ENCODE measurements around the gene SMG1.
"Not testable (repeated sequence)": the region's sequence is repeated elsewhere in the genome, so short reads cannot be mapped to it uniquely, and the experiment has no call there.

Gene SMG1

DNA sequence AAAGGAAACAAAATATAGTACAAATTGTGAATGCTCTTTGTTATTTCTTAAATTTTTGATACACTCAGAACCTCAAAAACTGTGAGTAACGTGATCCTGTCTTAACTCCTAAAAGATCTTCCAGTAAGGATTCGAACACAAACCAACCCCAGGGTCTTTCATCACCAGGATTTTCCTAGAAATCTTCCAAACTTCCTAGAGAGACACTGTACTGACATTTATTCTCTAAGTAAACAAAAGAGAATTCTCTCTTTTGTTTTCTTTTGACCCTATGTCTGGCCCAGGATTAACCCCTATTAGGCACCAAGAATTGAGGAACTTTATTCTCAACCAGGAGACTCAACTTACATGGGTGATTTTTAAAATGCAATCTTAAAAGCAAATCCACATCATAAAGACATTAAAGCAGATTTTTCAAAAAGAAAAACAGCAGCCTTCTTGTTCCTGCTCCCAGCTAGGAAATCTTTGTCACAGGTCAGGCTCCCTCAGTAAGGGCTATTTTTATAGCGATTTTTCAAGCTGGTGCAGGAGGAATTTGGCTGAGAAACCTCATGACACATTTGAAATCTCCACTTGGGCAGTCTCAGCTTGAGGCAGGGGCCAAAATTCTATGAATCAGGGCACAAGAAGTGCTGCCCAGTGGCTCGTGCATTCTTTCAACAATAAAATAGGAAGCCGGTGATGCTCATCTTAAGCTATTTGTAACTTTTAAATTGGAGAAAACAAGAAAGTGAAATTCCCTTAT lies 6.2 kb upstream of the SMG1 start:
- DNase-seq, result no peak

DNA sequence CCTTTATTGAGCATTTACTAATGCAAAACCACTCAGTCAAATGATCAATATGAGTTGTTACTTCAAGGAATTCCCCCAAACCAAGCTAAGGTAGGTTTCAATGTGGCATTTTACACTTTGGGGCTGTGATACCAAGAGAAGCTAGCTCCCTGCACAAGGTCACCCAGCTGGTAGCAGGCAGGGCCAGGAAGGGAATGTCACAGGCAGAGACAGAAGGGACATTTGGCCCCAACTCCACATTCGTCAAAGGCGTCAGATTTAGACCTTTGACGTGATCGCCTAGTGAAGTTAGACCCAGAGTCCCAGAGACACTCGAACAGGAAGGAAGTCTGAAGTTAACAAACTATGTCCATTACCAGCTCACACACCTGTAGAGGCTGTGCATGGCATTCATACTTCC lies 5.5 kb upstream of the SMG1 start:
- no peak for DNase-seq

DNA sequence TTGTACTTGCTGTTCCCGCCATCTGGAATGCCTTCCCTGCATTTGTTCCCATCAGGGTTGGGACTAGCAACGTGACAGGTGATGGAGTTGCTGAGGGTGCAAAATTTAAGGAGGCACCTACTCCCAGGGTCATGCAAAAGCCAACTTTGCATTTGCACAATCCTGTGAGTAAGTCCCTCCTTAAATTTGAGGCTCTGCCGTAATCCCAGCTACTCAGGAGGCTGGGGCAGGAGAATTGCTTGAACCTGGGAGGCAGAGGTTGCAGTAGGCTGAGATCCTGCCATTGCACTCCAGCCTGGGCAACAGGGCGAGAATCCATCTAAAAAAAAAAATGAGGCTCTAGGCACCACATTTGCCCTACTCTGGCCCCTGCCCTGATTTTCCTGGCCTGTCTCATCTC lies 3.9 kb upstream of the SMG1 start:
- DNase-seq, result not testable (repeated sequence)

DNA sequence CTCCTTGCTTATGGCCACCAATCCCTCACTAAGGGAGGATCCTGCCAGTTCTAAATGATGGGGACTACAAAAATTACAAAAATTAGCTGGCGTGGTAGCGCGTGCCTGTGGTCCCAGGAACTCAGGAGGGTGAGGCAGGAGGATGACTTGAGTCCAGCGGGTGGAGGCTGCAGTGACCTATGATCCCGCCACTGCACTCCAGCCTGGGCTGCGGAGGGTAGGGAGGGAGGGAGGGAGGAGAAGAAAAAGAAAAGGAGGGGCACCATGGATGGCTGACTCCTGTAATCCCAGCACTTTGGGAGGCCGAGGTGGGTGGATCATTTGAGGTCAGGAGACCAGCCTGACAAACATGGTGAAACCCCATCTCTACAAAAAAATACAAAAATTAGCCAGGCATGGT lies 1.9 kb upstream of the SMG1 start:
- not testable (repeated sequence) for DNase-seq

DNA sequence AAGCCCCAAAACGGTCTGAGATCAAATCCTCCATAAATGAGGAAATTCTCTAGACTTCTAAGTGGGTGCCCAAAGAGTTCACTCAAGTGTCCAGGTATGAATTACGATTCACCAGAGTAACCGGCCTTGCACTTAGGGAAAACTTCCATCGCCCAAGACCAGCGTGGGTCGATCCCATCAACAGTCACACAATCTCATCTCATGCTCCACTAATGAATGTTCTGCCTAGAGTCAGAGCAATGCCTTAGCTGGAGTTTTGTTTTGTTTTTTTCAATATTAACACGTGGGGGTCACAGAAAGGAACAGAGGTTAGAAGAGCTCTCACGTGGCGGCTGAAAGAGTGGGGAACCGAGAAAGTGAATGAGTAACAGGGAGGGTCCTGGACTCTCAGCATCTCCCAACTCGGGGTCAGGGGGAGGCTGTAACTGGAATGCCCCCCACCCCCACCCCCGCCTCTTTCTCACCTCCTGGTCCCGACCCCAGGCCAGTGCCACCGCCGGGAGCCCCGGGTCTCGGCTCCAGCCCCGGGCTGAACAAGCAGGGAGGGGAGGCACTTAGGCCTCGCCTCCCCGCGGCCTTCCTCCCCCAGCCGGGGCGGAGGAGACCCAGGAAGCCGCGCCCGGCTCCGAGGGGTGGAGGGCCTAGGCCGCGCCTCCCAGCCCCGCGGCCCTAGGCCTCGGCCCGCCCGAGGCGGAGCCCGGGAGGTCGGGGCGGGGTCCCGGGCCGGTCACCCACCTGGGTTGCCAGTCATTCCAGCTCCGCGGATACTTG lies 808 bp downstream of the SMG1 start:
- DNase-seq, result peak; percentile 68

DNA sequence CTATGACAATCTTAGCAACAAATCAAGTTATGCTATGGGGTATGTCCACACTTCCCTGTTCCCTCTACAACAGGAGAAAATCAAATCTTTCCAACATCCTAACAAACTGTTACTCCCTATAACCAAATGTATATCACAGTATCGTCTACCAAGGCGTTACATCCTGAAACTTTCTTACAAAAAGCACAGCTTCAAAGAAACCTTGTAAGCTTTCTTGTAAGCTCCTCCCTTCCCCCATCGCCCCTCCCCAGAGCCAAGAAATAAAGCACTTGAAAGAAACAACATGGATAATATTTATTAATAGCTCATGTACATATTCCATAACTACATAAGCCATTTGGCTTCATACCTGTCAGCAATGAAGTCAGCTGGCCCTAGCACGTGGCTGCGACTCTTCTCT lies 2.3 kb downstream of the SMG1 start:
- DNase-seq, result peak; percentile 33

DNA sequence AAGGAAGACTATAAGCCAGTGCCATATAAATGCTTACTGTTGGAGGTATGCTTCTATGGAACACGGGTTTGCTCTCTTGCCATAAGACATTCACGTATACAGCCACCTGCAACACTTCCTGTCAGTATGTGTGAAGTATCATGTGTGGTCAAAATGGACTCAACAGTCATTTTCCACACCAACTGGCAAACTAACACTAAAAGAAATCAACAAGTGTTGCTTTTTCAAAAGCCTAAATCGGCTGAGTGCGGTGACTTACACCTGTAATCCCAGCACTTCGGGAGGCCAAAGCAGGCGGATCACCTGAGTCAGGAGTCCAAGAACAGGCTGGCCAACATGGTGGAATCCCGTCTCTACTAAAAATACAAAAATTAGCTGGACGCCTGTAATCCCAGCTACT lies 3.1 kb downstream of the SMG1 start:
- peak; percentile 30 for DNase-seq

DNA sequence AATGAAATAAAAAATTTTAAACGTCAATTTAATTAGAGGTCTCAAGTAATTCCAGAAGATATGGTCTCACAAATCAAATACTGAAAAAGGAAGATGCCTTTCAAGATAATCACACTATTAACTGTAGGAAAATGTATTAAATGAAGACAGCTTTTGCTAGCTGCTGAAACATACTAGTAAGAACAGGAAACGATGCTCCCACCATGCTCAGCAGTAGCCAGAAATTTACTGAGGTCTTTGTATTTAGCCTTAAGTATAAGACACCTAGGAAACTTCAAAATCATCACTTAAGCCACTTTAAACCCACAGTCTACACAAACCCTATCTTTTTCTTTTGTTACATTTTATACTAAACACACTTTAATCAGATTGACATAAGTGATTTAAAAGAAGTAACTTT lies 16.6 kb downstream of the SMG1 start:
- DNase-seq, result not testable (repeated sequence)

DNA sequence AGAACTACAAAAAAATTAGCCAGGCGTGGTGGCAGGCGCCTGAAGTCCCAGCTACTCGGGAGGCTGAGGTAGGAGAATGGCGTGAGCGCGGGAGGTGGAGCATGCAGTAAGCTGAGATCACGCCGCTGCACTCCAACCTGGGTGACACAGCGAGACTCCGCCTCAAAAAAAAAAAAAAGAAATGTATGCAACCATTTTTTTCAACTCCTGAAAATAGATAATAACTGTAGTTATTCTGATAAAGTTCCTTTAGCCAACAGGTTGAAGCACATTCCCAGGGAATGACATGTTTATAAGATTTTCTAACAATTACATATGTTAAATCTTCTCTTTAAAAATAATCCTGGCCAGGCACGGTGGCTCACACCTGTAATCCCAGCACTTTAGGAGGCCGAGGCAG lies 17.5 kb downstream of the SMG1 start:
- not testable (repeated sequence) for DNase-seq

DNA sequence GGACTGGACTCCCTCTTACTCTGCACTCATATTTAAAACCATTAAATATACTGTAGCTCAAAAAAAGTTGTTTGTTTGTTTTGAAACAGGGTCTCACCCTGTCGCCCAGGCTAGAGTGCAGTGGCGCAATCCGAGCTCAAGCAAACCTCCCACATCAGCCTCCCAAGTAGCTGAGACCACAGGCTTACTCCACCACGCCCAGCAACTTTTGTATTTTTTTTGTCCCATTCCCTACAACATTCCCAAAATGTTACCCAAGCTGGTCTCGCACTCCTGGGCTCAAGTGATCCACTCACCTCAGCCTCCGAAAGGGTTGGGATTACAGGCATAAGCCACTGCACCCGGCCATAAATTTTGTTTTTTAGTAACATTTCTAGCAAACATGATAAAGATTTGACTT lies 23.4 kb downstream of the SMG1 start:
- DNase-seq, result not testable (repeated sequence)

DNA sequence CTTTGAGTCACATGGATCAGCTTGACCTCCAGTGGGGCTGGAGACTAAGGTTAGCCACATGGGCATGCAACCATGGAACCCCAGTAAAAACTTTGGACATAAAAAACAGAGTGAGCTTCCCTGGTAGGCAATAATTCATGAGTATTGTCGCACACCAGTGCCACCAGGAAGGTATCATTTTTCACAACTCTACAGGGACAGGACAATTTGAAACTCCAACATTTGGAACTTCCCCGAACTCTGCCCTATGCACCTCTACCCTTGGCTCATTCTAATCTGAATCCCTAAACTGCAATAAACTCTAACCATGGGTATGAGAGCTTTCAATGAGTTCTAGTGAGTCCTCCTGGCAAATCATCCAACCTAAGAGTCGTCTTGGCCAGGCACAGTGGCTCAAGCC lies 24.2 kb downstream of the SMG1 start:
- DNase-seq, result not testable (repeated sequence)

DNA sequence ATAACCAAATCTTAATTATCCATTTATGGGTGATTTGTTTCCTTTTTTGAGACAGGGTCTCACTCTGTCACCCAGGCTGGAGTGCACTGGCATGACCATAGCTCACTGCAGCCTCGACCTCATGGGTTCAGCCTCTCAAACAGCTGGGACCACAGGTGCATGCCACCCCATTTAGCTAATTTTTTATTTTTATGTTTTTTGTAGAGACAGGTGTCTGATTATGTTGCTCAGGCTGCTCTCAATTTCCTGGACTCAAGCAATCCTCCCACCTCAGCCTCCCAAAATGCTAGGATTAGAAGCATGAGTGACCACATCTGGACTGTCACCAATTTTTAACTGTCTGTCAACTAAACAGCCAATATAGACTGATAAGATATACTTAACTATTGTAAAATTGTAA lies 25.0 kb downstream of the SMG1 start:
- DNase-seq, result not testable (repeated sequence)

DNA sequence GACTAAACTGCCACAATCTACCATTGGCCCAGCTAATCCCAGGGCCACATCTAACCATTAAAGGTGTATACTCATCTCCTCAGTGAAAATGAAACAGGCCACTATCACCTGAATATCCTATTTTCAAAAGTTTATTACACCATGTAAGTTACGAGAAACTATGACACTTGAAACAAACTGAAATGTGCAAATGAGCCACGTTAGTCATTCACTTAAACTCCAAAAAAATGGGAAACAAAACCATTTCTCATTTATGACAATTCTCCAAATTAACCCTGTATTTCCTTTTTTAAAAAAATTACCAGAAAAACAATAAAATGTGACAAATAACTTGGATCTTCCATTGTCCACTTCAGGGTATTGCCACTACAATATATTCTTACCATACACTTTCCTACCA lies 41.8 kb downstream of the SMG1 start:
- DNase-seq, result not testable (repeated sequence)

DNA sequence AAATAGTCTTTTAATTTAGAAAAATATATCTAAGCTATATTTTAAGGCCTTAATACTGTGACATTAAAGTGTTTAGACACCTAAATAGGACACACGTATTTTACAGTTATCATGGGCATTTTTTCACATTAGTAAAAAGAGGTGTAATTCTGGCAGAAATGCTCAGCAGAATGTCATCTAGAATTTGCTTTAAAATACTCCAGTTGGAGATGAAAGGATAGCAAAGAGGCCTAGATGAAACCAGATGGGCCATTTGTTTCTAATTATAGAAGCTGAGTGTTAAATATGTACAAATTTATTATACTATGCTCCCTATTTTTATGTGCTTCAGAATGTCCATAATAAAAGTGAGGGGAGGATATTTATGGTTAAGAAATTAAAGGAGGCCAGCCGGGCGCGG lies 48.5 kb downstream of the SMG1 start:
- not testable (repeated sequence) for DNase-seq

DNA sequence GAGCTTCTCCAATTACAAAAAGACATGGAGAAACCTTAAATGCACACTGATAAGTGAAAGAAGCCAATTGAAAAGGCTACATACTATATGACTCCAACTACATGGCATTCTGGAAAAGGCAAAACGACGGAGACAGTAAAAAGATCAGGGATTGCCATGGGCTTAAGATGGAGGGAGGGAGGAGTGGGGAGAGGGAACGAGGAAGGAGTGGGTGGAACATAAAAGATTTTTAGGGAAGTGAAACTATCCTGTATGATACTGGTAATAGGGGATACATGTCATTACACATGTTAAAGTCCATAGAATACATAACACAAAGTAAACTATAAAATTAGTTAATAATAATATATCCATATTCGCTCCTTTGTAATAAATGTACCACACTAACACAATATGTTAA lies 48.9 kb downstream of the SMG1 start:
- DNase-seq, result not testable (repeated sequence)

DNA sequence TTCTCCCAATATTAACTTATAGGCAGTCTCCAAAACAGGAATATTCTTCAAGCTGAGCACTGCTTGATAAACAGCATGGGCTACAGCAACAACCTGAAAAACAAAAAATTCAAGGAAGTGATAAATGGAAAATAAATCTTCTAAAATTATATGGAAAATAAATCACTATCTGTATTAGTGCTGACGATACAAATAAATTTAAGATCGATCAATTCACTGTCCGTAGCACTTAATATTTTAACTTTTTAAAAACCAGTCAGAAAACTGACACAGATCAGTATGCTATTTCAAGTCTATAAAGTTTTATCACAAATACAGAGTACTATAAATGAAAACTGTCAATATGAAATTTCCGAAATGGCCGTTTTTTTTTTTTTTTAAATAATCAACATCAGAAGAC lies 49.9 kb downstream of the SMG1 start:
- not testable (repeated sequence) for DNase-seq

DNA sequence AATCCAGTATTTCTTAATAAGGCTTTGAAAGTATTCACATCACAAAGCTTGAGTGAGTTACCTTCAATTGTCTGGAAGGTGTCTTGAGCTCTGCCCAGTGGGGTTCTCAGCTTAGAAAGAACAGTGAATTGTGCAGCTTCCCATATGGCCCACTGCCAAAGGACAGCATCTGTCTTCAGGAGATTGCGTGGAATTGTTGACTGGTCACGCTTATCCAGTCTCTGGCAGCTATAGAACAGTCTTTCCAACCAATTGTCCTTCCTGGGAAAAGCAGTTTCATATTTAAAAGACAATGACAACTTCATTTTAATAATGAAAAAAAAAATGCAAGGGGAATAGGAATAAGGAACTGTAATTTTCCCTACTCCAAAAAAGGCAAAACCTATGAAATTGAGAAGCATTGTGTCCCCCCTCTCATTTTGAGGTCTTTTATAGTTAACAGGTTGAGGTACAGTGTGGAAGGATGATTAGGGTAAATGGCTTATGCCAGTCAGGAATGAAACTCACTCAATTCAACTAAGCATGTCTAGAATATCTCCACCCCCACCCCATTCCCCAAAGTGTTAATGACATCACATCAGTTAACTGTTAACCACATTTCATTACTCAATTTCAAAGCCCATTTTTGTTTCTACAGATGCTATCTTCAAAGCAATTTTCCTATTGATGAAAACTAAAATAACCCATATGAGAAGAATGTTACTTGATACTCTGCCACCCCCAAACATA lies 57.0 kb downstream of the SMG1 start:
- peak; percentile 7 for DNase-seq

DNA sequence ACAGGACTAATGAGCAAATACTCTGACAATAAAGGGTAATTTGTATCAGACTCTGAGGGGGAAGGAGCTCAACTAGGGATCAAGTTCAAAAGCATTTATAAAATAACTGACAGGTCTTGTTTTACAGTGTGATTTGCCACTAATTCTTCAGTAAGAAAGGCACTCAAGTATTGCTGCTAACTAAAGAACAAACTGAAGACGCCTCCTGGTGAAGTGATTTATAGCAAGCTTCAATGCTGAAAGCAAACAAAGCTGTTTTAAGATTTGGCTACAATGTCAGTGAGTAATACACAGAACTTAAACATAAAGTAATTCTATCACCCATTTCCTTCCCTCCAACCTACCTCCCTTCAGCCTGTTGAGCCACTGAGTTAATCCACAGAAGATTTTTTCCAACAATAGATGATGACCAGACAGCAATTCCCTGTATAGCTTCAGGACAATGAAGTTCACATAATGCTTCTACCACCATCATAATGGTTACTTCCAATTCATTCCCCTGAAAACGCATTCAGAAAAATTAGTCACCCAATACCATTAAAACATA lies 59.9 kb downstream of the SMG1 start:
- DNase-seq, result not testable (repeated sequence)

DNA sequence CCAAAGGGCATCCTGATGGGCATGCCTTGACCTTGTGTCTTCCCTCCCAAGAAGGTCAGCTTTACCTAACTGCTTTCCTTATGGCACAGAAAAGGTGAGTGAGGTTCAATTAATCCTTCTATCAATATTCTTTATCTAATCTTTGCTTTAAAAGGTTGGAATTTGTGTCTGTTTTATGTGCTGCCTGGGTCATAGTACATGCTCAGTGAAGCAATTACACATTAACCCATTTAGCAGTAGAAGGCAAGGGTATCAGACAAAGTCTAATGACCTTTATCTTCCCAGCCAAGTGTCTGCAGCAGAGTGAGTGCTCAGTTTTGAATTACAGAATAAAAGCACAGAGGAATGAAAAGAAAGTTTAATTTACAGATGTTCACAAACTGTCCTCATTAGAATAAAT lies 63.3 kb downstream of the SMG1 start:
- DNase-seq, result not testable (repeated sequence)

DNA sequence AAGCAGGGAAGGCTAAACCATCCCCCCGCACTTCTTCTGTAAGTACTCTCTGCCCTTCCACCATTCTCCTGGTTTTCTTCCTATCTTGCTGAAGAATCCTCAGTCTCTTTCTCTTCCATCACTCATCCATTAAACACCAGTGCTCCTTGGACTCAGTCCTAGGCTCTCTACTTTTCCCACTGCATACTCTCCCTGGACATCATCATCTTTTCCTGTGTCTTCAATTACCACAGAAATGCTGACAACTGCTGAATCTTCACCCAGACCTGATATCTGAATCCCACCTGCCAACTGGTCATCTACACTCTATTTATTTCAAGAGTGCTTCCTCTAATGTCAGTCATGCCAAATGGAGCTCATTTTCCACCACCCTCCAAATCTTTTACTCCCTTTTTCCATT lies 71.0 kb downstream of the SMG1 start:
- no peak for DNase-seq

DNA sequence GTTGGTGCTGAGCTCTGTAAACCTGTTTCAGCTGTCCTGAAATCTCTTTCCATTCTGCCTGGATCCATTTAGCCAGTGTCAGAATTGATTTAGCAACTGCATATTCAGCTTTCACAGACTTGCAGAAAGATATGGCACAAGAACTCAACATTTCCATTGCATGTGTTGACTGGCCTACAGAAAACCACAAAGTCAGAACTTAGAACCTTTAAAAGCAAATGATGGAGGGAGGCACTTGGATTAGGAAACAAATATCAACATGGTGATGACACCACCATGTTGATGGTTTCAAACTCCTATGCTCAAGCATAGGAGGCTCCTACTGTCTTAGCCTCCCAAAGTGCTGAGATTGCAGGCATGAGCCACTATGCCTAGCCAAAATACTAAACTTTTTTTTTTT lies 72.5 kb downstream of the SMG1 start:
- no peak for DNase-seq

DNA sequence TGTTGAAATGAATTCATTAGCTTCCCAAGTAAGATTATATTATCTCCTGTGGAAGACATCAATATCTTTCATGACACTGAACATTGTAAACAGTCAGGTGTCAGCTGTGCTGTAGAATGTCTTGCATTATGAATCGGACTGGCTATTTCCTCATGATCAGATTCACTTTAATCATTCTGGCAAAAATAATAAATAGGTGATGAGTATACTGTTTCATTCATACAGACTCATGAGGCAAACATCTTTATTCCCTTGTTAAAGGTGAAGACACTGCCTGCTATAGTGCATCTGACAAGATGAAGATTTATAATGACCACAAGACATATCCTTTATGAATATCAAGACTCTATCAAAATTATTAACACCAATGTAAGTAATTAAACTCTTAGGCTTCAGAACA lies 73.6 kb downstream of the SMG1 start:
- DNase-seq, result no peak

DNA sequence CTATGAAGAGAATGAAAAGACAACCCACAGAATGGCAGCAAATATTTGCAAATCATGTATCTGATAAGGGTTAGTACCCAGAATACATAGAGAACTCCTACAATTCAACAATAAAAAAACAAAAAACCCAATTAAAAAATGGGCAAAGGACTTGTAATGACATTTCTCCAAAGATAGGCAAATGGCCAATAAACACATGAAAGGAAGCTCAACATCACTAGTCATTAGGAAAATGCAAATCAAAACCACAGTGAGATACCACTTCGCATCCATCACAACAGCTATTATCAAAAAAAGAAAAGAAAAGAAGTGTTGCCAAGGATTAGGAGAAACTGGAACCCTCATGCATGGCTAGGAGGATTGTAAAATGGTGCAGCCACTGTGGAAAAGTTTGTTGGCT lies 79.8 kb downstream of the SMG1 start:
- no peak for DNase-seq

DNA sequence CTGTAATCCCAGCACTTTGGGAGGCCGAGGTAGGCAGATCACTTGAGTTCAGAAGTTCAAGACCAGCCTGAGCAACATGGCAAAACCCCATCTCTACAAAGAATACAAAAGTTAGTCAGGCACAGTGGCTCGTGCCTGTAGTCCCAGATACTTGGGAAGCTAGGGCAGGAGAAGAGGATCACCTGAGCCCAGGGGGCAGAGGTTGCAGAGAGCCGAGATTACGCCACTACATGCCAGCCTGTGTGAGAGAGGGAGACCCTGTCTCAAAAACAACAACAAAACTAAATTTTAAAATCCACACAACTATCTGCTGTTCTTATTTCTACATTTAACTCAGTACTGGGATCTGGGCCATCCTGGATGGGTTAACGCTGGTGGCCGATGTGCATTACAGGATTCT lies 83.6 kb downstream of the SMG1 start:
- no peak for DNase-seq

All from CD4-positive, alpha-beta T cell treated with Interleukin-17A for 1 hour (primary cell).